ENCODE results near the gene RSPO3.

The RSPO3 gene, protein sequence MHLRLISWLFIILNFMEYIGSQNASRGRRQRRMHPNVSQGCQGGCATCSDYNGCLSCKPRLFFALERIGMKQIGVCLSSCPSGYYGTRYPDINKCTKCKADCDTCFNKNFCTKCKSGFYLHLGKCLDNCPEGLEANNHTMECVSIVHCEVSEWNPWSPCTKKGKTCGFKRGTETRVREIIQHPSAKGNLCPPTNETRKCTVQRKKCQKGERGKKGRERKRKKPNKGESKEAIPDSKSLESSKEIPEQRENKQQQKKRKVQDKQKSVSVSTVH

DNA sequence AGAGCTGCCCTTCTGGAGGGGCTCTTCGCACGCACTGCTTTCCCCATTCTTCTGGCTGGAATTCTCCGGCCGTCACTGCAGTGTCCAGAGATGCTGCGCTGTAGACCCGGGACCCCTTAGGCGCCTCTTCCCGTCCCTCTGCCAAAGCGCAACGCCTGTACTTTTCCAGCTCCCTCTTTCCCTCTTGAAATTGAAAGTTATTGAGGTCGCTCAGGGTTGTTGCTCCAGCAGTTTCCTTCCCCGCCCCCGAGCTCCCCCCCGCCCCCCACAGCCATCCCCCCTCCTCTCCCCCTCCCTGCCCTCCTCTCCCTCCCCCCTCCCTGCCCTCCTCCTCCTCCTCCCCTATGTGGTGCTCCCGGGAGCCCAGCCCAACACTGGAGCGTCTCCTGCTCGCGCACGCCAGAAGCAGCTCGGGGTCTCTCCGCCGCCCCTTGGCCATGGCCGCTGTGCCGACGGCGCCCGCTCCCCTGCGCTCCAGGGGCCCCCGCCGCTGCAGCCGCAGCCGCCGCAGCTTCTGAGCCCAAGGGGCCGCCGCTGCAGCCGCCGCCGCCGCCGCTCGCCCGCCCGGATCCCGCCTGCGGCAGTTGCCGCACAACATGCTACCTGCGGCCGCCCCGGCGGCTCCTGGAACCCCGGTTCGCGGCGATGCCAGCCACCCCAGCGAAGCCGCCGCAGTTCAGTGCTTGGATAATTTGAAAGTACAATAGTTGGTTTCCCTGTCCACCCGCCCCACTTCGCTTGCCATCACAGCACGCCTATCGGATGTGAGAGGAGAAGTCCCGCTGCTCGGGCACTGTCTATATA is at the start of gene RSPO3:
Gene RSPO3, plus strand, starts transcription at position 374 of the 804 bp plus-strand sequence. CDS start 522 bp downstream, outside the sequence.
- Mint-ChIP-seq H3K27me3 (ENCODE audit: low read depth) (peaks cover 83% of the 10 kb centered on the region), H3K27ac (no peak within 1 kb of the TSS), H3K4me3 (peak within 1 kb of the TSS; percentile 76), H3K9me3 (no peaks in the 10 kb centered on the region), H3K4me1 (ENCODE audit: low read depth) (peaks cover 15% of the 10 kb centered on the region), H3K36me3 (ENCODE audit: low read depth) (no peaks in the 10 kb centered on the region)

DNA sequence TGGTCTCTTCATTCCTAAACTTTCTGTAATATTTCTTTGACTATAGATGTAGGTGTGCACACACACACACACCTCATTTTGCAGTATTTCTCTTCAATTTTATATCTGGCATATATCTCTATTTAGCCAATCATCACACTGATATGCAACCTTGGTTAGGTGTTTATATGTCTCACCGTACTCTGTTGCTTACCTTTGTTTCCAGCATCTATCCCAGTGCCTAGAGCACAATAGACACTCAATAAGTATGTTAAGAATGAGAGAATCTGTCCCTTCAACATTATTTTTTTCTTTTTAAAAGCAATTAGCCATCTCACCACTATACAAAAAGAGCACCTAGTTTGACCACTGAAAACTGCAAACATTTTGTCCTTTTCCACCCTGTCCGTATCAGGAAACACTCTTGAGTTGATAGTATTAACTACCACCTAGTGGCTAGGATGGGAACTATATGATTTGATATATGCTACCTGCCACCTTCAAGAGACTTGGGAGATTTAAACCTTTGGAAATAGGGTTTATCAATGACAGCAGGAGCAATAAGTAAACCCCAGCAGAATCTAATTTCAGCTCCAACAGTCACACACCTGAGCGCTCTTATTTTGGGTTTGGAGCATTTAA is 48.7 kb upstream of the RSPO3 start:
- no peak overlapping the region for H3K4me3 Mint-ChIP-seq
- peaks cover 3% of the 10 kb centered on the region for H3K27me3 Mint-ChIP-seq (ENCODE audit: low read depth)
- H3K27ac Mint-ChIP-seq: no peak overlapping the region
- H3K36me3 Mint-ChIP-seq (ENCODE audit: low read depth): no peaks in the 10 kb centered on the region
- H3K4me1 Mint-ChIP-seq (ENCODE audit: low read depth): no peaks in the 10 kb centered on the region
- H3K9me3 Mint-ChIP-seq: no peaks in the 10 kb centered on the region

DNA sequence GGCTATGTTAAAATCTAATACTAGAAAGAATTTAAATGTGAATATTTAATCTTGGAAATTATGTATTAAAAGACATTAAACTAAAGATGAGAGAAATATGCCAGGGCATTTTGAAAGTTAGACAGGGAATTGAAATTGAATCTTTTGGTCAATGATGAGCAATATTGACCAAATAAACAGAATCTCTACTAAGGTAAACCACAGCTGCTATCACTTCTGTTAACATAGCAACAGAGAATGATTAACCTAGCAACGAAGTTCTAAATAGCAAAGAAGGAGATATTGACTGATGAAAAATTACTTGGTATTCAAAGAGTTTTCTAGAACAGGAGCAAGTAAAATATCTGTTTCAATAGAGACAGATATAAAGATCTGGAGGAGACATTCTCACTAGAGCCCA is 45.2 kb upstream of the RSPO3 start:
- Mint-ChIP-seq H3K9me3 (no peaks in the 10 kb centered on the region), H3K27ac (no peak overlapping the region), H3K36me3 (ENCODE audit: low read depth) (no peaks in the 10 kb centered on the region), H3K27me3 (ENCODE audit: low read depth) (peaks cover 3% of the 10 kb centered on the region), H3K4me1 (ENCODE audit: low read depth) (no peaks in the 10 kb centered on the region), H3K4me3 (no peak overlapping the region)

DNA sequence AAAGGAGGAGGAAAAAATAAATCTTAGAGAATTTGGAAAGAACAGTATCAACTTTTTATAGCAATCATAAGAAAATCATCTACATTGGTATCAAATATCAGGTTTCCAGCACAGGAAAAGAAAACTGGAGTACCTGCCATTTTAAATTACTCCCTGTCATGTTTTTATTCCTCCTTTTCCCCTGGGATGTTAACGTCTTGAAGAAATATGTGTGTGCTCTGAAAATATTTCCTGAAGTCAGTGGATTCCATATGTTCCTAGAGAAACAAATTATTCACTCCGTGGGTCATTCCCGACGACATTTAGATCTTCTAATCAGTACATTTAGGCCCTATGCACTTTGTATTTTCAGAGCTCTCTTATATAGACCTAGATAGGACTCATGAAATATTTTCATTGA is 42.0 kb upstream of the RSPO3 start:
- peaks cover 3% of the 10 kb centered on the region for H3K27me3 Mint-ChIP-seq (ENCODE audit: low read depth)
- H3K4me3 Mint-ChIP-seq: no peak overlapping the region
- H3K36me3 Mint-ChIP-seq (ENCODE audit: low read depth): no peaks in the 10 kb centered on the region
- H3K27ac Mint-ChIP-seq: no peak overlapping the region
- H3K4me1 Mint-ChIP-seq (ENCODE audit: low read depth): no peaks in the 10 kb centered on the region
- no peaks in the 10 kb centered on the region for H3K9me3 Mint-ChIP-seq

DNA sequence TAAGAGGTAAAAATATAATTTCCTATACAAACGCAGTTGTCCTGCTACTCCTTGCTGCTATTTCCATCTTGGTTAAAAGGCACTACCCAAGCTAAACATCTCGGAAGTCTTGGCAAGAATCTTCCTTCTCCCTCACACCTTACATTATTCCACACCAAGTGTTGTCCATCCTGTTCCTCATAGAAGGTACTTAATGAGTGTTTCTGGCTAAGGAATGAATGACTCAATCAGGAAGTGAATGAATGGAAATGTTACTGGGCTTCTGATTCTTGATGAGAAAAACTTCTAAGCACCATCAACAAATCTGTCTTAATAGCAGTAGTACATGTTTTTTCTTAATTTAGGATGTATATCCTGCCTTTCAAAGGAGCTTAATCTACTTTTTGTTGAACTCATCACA is 40.6 kb upstream of the RSPO3 start:
- H3K4me3 Mint-ChIP-seq: no peak overlapping the region
- H3K36me3 Mint-ChIP-seq (ENCODE audit: low read depth): no peaks in the 10 kb centered on the region
- no peaks in the 10 kb centered on the region for H3K9me3 Mint-ChIP-seq
- H3K27ac Mint-ChIP-seq: no peak overlapping the region
- no peaks in the 10 kb centered on the region for H3K4me1 Mint-ChIP-seq (ENCODE audit: low read depth)
- no peaks in the 10 kb centered on the region for H3K27me3 Mint-ChIP-seq (ENCODE audit: low read depth)

DNA sequence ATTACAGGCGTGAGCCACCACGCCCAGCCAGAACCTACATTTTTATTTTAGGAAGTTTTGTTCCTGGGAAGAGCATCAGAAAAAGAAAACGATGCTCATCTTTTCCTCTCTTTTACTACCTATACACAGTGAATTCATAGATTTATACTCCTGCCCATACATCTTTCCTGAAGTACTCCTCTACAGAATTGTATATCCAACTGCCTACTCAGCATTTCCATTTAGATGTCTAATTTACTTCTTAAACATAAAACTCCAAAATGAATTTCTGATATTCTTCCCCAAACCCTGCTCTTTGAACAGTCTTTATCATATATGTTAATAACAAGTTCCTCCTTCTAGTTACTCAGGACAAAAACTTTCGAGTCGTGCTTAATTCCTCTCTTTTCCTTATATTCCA is 39.8 kb upstream of the RSPO3 start:
- Mint-ChIP-seq H3K27ac (no peak overlapping the region), H3K4me1 (ENCODE audit: low read depth) (no peaks in the 10 kb centered on the region), H3K36me3 (ENCODE audit: low read depth) (no peaks in the 10 kb centered on the region), H3K9me3 (no peaks in the 10 kb centered on the region), H3K4me3 (no peak overlapping the region), H3K27me3 (ENCODE audit: low read depth) (no peaks in the 10 kb centered on the region)

DNA sequence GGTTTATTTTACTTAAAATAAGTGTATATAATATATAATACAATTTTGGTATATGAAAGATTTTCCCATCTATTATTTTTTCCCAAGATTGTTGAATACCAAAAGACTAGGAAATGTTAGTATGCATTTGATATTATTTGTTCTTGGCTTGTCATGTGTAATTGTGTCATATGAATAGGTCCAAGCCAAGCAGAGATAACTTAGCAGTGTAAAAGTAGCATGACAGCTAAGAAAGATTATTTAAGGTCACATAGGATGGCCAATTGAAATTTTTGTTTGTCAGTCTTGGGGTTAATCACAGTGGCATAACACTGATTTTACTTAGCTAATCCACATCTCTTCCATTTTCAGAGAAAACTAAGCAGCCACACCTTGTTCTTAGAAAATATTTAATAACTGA is 38.8 kb upstream of the RSPO3 start:
- Mint-ChIP-seq H3K27me3 (ENCODE audit: low read depth) (no peaks in the 10 kb centered on the region), H3K4me3 (no peak overlapping the region), H3K27ac (no peak overlapping the region), H3K4me1 (ENCODE audit: low read depth) (no peaks in the 10 kb centered on the region), H3K36me3 (ENCODE audit: low read depth) (no peaks in the 10 kb centered on the region), H3K9me3 (no peaks in the 10 kb centered on the region)

DNA sequence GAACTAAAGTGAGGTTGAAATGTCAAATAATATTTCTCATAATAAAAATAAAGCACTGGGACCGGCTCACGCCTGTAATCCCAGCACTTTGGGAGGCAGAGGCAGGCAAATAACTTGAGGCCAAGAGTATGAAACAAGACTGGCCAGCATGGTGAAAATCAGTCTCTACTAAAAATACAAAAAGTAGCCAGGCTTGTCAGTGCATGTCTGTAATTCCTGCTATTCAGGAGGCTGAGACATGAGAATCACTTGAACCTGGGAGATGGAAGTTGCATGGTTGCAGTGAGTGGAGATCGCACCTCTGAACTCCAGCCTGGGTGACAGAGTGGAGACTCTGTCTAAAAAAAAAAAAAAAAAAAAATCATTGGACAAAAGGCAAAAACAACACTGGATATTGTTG is 38.4 kb upstream of the RSPO3 start:
- H3K27me3 Mint-ChIP-seq (ENCODE audit: low read depth): no peaks in the 10 kb centered on the region
- H3K4me3 Mint-ChIP-seq: no peak overlapping the region
- H3K4me1 Mint-ChIP-seq (ENCODE audit: low read depth): no peaks in the 10 kb centered on the region
- no peak overlapping the region for H3K27ac Mint-ChIP-seq
- no peaks in the 10 kb centered on the region for H3K36me3 Mint-ChIP-seq (ENCODE audit: low read depth)
- no peaks in the 10 kb centered on the region for H3K9me3 Mint-ChIP-seq

DNA sequence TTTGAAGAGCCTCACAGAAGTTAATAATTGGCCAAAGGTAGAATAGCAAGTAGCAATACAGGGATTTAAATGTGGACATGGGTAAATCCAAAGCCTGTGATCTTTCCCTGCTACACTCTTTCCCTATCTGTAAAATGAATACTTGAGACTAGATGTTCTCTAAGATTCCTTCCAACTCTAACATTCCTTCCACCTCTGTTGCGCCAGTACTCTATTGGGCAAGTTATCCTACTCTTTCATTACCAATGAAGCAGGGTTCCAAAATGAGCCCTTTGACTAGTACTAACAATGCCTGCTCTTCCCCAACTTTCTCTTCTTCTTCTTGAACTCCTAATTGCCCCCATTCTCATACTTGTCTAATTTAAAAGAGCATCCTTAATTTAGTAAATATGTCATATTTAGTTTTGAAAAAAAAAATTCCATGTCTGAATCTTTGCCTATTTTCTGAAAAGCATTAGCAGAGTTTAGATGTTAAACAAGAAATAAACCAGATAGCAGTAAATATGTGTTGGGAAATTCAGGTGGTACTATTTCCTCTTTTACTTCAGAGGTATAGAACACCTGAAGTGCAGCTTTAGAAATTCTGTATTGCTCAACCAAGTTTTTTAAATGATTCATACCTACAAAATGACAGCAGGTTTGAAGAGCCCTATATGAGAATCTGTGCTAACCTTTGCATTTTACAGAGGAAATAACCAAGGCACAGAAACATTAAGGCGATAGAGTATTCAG is 35.1 kb upstream of the RSPO3 start:
- Mint-ChIP-seq H3K4me3 (no peak overlapping the region), H3K4me1 (ENCODE audit: low read depth) (no peaks in the 10 kb centered on the region), H3K9me3 (no peaks in the 10 kb centered on the region), H3K36me3 (ENCODE audit: low read depth) (no peaks in the 10 kb centered on the region), H3K27me3 (ENCODE audit: low read depth) (no peaks in the 10 kb centered on the region), H3K27ac (no peak overlapping the region)

DNA sequence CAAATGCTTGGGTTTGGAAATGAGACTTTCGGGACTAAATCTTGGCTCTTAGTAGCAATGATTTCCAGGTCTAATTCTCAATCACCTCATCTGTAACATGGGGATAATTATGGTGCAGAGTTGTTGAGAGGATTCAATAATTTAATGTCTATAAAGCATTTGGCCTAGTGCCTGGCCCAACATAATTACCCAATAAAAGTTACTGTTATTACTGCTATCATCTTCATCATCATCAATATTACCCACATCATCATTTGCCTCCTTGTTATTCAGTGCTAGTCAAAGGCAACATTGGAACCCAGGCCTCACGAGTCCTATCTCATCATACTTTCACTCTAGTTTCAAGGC is 34.5 kb upstream of the RSPO3 start:
- Mint-ChIP-seq H3K9me3 (no peaks in the 10 kb centered on the region), H3K27ac (no peak overlapping the region), H3K27me3 (ENCODE audit: low read depth) (no peaks in the 10 kb centered on the region), H3K4me3 (no peak overlapping the region), H3K4me1 (ENCODE audit: low read depth) (no peaks in the 10 kb centered on the region), H3K36me3 (ENCODE audit: low read depth) (no peaks in the 10 kb centered on the region)

DNA sequence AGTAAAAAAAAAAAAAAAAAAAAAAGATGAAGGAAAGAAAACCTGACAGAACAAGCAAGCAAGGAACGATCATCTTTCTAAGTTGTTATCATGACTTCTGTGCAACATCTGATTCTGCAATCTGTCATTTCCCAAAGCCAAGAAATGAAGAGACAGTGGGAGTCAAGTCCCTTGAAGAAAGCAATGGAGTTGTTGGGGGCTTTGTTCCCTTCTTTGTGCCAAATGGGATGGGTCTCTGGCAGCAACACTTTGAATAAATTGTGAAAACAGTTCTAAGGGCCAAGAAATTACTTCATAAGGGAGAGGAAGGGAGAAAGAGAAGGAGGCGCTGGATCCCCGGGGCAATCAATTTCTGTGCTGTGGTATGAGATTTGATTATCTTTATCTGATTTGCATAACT is 33.3 kb upstream of the RSPO3 start:
- Mint-ChIP-seq H3K9me3 (no peaks in the 10 kb centered on the region), H3K4me3 (no peak overlapping the region), H3K4me1 (ENCODE audit: low read depth) (no peaks in the 10 kb centered on the region), H3K36me3 (ENCODE audit: low read depth) (no peaks in the 10 kb centered on the region), H3K27ac (no peak overlapping the region), H3K27me3 (ENCODE audit: low read depth) (no peaks in the 10 kb centered on the region)

DNA sequence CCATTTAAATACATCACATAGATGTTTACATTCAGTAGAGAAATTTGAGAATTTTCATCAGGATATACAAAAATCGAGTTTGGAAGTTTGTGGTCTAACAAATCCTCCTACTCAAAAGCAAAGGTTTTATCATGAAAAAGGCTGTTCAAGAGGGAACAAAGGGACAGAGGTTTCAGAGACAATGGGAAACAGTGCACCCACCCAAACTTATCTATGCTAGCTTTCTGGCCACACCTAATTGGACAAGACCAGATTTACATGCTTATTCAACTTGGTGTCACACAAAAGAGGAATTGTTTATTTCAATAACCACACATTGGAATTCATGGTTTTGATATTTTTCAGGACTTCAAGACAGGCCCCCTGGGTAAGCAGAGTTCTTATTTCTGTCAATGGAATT is 28.4 kb upstream of the RSPO3 start:
- Mint-ChIP-seq H3K4me1 (ENCODE audit: low read depth) (no peaks in the 10 kb centered on the region), H3K27me3 (ENCODE audit: low read depth) (no peaks in the 10 kb centered on the region), H3K4me3 (no peak overlapping the region), H3K27ac (no peak overlapping the region), H3K36me3 (ENCODE audit: low read depth) (no peaks in the 10 kb centered on the region), H3K9me3 (no peaks in the 10 kb centered on the region)

DNA sequence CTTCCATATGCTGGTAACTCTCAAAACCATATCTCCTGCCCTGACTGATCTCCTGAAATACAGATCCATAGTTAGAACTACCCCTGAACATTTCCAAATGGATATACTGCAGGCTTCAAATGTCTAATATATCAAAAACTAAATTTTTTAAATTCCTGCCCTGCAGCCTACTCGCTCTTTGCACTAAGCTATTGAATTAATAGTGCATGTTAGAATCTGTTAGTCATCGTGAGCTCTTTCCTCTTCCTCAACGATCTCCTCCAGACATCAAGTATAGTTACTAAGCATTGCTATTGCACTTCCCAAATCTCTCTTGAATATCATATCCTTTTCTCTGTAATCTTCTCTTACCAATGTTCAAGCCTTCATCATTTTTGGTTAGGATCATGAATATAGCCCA is 26.0 kb upstream of the RSPO3 start:
- Mint-ChIP-seq H3K27ac (no peak overlapping the region), H3K36me3 (ENCODE audit: low read depth) (no peaks in the 10 kb centered on the region), H3K4me3 (no peak overlapping the region), H3K4me1 (ENCODE audit: low read depth) (no peaks in the 10 kb centered on the region), H3K27me3 (ENCODE audit: low read depth) (no peaks in the 10 kb centered on the region), H3K9me3 (no peaks in the 10 kb centered on the region)

DNA sequence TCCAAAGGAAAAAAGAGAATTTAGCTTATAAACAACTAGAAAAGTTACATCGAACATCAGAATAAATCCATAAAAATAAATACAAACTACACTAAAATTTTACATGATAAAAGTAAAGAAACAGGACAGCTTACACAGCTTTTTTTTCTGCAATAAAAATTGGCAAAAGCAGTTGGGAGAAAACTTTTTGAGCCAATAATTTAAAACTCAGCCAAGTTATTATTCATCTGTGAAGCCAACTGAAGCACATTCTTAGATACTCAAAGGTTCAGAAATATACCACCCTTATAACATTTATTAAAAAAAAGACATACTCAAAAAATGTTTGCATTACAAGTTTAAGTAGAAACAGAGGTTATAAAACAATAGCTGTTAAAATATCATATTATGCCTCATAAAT is 23.7 kb upstream of the RSPO3 start:
- no peaks in the 10 kb centered on the region for H3K9me3 Mint-ChIP-seq
- H3K36me3 Mint-ChIP-seq (ENCODE audit: low read depth): no peaks in the 10 kb centered on the region
- H3K27ac Mint-ChIP-seq: no peak overlapping the region
- H3K4me3 Mint-ChIP-seq: no peak overlapping the region
- H3K27me3 Mint-ChIP-seq (ENCODE audit: low read depth): no peaks in the 10 kb centered on the region
- H3K4me1 Mint-ChIP-seq (ENCODE audit: low read depth): no peaks in the 10 kb centered on the region

DNA sequence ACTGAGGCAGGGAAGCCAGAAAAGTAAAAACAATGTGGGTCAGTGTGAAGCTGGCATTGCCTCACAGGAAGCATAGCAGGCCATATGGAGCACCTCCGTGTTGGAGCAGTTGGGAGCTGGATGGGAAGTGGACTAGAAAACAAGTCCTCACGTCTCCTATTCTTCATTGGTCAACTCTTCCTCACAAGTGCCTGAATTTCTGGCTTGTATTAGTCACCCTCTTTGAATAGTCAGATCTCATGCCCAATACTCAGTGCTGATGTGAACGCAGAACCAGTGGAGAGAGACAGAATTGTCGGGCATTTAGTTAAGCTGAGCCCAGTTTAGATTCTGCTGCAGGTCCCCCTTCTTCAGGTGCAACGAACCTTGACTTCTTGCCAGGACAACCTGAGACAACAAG is 22.3 kb upstream of the RSPO3 start:
- Mint-ChIP-seq H3K4me1 (ENCODE audit: low read depth) (no peaks in the 10 kb centered on the region), H3K27me3 (ENCODE audit: low read depth) (no peaks in the 10 kb centered on the region), H3K4me3 (no peak overlapping the region), H3K27ac (no peak overlapping the region), H3K9me3 (no peaks in the 10 kb centered on the region), H3K36me3 (ENCODE audit: low read depth) (no peaks in the 10 kb centered on the region)

Data from T-helper 1 cell treated with Interleukin-12 subunit alpha and Interleukin-12 subunit beta and Interleukin-4 antibody, amounts not matched to agents 30 μg/mL and 1 μg/mL, for 36 hours (primary cell).